Spleen (tissue), 11 donors: ENCODE data around the gene CA5A. TPM values are rescaled to one million over a fixed set of nuclear protein-coding genes. Genes with fewer than 3 reads are reported as not detected.

Experiments used
- DNase-seq: peaks from one replicate; pipeline ENCODE4 v3.0.0-alpha.2; 2020
- H3K27ac ChIP-seq, 8 donors: fragments of 200-600 bp; sonication (generic) in 7 of 8; 1 replicate in 4 of 8; 2 replicates in 4 of 8; pipeline versions ENCODE4 v1.5.0 to v1.8.0; 2016 to 2021; ENCODE audit warnings: inconsistent platforms in 4 of 8, mild to moderate bottlenecking in 4 of 8, moderate library complexity in 1 of 8
- H3K27me3 ChIP-seq, 7 donors: fragments of 200-600 bp; sonication (generic) in 6 of 7; replicated peaks in 1 of 7; 1 replicate in 4 of 7; 2 replicates in 3 of 7; pipeline versions ENCODE4 v1.5.0 to v1.8.0; 2016 to 2021; ENCODE audit warnings: inconsistent platforms in 3 of 7, mild to moderate bottlenecking in 1 of 7
- H3K36me3 ChIP-seq, 6 donors: fragments of 200-600 bp; sonication (generic) in 5 of 6; 1 replicate in 4 of 6; 2 replicates in 2 of 6; pipeline versions ENCODE4 v1.5.0 to v1.8.0; 2016 to 2021; ENCODE audit warnings: inconsistent platforms in 2 of 6
- H3K4me1 ChIP-seq, 6 donors: fragments of 200-600 bp; sonication (generic) in 5 of 6; 1 replicate in 3 of 6; 2 replicates in 3 of 6; pipeline versions ENCODE4 v1.5.0 to v1.8.0; 2016 to 2021; ENCODE audit warnings: inconsistent platforms in 3 of 6
- H3K4me3 ChIP-seq, 8 donors: fragments of 200-600 bp; sonication (generic) in 7 of 8; 1 replicate in 4 of 8; 2 replicates in 4 of 8; pipeline versions ENCODE4 v1.5.0 to v1.8.0; 2016 to 2021; ENCODE audit warnings: inconsistent platforms in 4 of 8, mild to moderate bottlenecking in 4 of 8, moderate library complexity in 2 of 8
- H3K9me3 ChIP-seq, 8 donors: fragments of 200-600 bp; sonication (generic) in 7 of 8; 1 replicate in 4 of 8; 2 replicates in 4 of 8; pipeline versions ENCODE4 v1.5.0 to v1.8.0; 2016 to 2021; ENCODE audit warnings: inconsistent platforms in 4 of 8
- POLR2A ChIP-seq, 3 donors: fragments of 450-650 bp; IDR thresholded peaks; one replicate each; pipeline ENCODE4 v1.5.1; 2017; ENCODE audit warnings: antibody characterized with exemption in 3 of 3, mild to moderate bottlenecking in 1 of 3
- POLR2AphosphoS5 ChIP-seq, 3 donors: sonication (generic); formaldehyde crosslinking; IDR thresholded peaks; one replicate each; pipeline ENCODE4 v1.5.1; 2017; ENCODE audit warnings: antibody characterized with exemption in 3 of 3
- WGBS, 5 donors: extraction: QIAGEN DNeasy Blood & Tissue Kit in 3 of 5; methylation state at CpG; one replicate each; pipeline versions ENCODE4 v1.1.5 to v1.1.7; 2013 to 2018; 5-methylcytosine and 5-hydroxymethylcytosine counted together
- intact Hi-C: fragments of 100-400 bp; cut with DNase I; formaldehyde crosslinking; loops from one replicate; pipeline ENCODE4 v1.15.0; 2023; ENCODE audit warnings: low total_unique reads
- polyA plus RNA-seq, 3 donors: library from polyadenylated mRNA; stranded (reverse); fragments of 200-250 nt; gene quantifications; one replicate each; pipeline ENCODE4 v1.2.1, GENCODE V29; 2013
- total RNA-seq, 7 donors: library from RNA; depleted of rRNA in 3 of 7; stranded (reverse); fragments of >200 nt in 3 of 7; fragmentation: NEBNext Ultra II Directional in 4 of 7; extraction: Animal tissue kit (Norgen Biotek cat#: 25700) in 4 of 7; gene quantifications; one replicate each; pipeline versions ENCODE4 v1.1.0 to v1.2.1, GENCODE V29; 2016 to 2021
- TF ChIP-seq, protein P1 (sequence below), 11 experiments: fragments of 200-600 bp in 7 of 11; fragments of 450-650 bp in 4 of 11; sonication (generic) in 4 of 11; IDR thresholded peaks in 8 of 11; conservative IDR thresholded peaks in 3 of 11; 1 replicate in 7 of 11; 2 replicates in 4 of 11; pipeline versions ENCODE4 v1.4.0 to v1.8.0; 2016 to 2021; ENCODE audit warnings: antibody characterized with exemption in 11 of 11, inconsistent platforms in 4 of 11, mild to moderate bottlenecking in 1 of 11
- donor health status: healthy with polysubstance abuse.
- donor health status: DM: no; HTN: no; CAD: no; lungs with moderate emphysema.
- donor health status: DM: no; HTN: no; CAD: no.
- donor health status: Bipolar disorder and iron deficiency.
- donor health status: healthy.
- donor health status: DM: no; HTN: no; CAD: no.
- donor health status: DM: yes; HTN: yes; CAD: no.

Gene CA5A
- total and polyA plus RNA-seq, 10 donors = not detected

DNA sequence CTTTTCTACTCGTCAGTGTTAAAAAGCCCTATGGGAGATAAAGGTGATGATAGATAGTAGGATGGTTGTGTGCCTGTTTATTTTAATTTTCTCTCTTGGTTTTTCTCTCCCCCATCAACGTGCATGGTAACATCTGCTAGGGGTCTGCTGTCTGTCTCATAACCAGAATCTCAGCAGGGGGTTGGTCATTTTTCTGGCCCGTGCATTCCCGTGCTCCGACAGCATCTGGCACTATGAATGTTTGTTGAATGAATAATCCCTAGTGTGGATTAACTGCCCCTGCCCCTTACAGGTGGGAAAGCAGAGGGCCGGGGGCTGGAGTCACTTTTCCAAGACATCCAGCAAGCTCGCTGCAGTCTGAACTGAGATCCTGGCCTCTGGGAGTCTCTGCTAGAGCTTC is 6.3 kb downstream of the CA5A start:
- H3K27me3 ChIP-seq = peaks cover 0 to 23% (median 0%) of the 10 kb centered on the region in 7 donors
- H3K9me3 ChIP-seq = no peaks in the 10 kb centered on the region
- no peaks in the 10 kb centered on the region for H3K36me3 ChIP-seq
- no peak overlapping the region for H3K27ac ChIP-seq
- TF ChIP-seq POLR2AphosphoS5 (IDR thresholded peaks at IDR 0.05) (no peak), POLR2A (IDR thresholded peaks at IDR 0.05) (no peak)
- DNase-seq = no peak
- intact Hi-C loops = no loop called here
- WGBS, 5 donors = 80 to 90% (median 84%) methylated on average over 7 of the region's 7 CpGs
- peaks cover 9 to 28% (median 22%) of the 10 kb centered on the region in 6 donors for H3K4me1 ChIP-seq
- no peak overlapping the region for H3K4me3 ChIP-seq

DNA sequence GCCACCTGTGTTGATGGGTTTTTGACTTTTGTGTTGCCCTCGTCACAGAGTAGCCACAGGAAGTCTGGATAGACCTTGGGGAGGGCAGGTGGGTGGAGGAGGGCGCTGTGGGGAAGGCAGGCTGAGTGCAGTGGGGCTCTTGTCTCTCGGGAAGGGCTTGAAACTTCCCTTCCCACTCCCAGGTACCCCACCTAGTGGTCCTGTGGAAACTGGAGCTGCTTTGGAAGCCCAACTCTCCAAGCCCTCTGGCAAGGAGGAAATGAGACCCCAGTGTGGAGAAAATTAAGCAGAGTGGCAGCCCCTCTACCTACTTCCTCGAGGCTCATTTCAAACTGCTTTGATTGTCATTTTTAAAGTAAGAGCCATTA is 9.2 kb downstream of the CA5A start:
- Histone ChIP-seq H3K27ac (no peak overlapping the region), H3K36me3 (no peaks in the 10 kb centered on the region), H3K4me3 (no peak overlapping the region), H3K9me3 (no peaks in the 10 kb centered on the region), H3K27me3 (peaks cover 0 to 23% (median 0%) of the 10 kb centered on the region in 7 donors), H3K4me1 (peaks cover 9 to 49% (median 29%) of the 10 kb centered on the region in 6 donors)
- no peak for TF ChIP-seq POLR2A (IDR thresholded peaks at IDR 0.05)
- TF ChIP-seq, protein P1, sequence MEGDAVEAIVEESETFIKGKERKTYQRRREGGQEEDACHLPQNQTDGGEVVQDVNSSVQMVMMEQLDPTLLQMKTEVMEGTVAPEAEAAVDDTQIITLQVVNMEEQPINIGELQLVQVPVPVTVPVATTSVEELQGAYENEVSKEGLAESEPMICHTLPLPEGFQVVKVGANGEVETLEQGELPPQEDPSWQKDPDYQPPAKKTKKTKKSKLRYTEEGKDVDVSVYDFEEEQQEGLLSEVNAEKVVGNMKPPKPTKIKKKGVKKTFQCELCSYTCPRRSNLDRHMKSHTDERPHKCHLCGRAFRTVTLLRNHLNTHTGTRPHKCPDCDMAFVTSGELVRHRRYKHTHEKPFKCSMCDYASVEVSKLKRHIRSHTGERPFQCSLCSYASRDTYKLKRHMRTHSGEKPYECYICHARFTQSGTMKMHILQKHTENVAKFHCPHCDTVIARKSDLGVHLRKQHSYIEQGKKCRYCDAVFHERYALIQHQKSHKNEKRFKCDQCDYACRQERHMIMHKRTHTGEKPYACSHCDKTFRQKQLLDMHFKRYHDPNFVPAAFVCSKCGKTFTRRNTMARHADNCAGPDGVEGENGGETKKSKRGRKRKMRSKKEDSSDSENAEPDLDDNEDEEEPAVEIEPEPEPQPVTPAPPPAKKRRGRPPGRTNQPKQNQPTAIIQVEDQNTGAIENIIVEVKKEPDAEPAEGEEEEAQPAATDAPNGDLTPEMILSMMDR (IDR thresholded peaks at IDR 0.05 in 8 of 11, conservative IDR thresholded peaks at IDR 0.05 in 3 of 11) = no peak
- TF ChIP-seq POLR2AphosphoS5 (IDR thresholded peaks at IDR 0.05) = no peak
- DNase-seq = no peak
- intact Hi-C loops = no loop called here
- 20 to 54% (median 35%) methylated on average over 3 to 4 of the region's 4 CpGs for WGBS, 5 donors

DNA sequence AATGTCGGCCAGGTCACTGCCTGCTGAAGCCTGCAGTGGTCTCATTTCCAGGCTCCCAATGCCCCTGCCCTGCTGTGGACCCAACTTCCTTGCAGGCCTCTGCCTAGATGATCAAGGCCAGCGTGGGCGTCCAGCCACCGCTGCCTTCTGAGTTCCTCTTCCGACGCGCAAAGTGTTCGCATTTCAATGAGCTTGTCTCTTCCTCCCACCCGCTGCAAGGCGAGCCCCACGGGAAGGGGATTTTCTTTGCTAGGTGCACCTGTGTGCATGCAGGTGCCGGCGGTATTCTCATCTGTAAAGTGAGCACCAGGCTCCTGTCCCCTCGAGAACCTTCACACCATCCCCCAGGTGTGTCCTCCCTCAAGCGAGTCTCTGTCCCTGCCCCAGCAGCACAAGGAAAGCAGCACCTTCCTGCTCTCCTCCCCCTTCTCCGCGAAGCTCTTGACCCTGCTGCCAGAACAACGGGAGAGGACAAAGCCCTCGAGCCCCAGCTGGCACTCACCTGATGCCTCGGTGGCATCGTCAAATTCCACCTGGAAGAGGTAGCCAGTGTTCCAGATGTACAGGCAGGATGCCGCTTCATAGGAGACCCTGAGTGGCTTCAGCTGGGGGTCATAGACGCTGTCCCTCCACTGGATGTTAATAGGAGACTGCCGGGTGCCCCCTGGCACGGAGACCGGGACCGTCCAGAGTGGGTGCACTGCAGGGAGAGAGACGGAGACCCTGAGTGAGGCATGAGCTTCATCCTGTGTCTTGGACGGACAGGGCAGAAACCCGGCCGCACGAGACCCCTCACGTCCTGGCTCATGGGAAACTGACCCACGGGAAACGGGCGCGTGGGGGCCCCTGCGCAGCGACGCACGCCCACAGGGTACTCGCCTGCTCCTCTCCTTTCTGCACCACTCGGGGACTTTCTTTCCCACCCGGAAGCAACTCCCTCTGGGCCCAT is 9.8 kb downstream of the CA5A start:
- DNase-seq = peak; percentile 84
- intact Hi-C loops = no loop called here
- WGBS, 5 donors = 47 to 59% (median 49%) methylated on average over 38 to 44 of the region's 44 CpGs

DNA sequence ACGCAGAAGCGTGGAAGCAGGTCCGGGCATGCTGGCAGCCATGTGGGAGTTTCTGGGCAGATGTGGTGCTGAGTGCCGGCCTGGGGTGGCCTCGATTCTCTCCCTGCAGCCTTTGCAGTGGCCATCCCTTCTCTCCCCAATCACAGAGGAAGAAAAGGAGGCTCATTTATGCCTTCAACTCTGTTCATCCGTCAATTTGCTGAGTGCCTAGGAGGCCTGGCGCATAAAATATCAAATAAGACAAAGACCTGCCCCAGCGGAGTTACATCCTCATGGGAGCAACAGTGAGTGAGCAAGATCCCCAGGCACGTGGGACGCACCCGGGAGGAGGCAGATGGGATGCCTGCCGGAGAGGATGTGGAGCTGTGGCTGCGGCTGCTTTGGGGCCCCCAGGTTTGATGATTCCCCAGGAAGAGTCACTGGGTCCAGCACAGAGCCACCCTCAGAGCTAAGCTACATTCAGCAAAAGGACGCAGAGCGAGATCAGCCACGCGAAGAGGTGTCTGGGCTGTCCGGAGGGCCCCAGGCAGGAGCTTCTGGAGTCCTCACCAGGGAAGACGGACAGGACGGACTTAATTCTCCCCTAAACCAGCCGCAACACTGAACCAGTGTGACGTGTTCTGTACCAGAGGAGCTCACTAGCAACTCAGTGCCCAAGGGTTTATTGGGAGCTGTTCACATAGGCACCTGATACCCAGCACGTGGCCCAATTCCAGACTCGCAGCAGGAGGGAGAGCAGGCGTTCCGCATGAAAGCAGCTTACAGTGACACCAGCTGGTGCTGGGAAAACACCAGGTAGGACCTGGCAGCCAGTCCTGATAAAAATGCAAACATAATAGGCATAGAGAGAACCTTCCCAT is 11.3 kb downstream of the CA5A start:
- no peak overlapping the region for H3K4me3 ChIP-seq
- peaks cover 0 to 19% (median 0%) of the 10 kb centered on the region in 7 donors for H3K27me3 ChIP-seq
- no peak for DNase-seq
- TF ChIP-seq, protein P1 (IDR thresholded peaks at IDR 0.05 in 8 of 11, conservative IDR thresholded peaks at IDR 0.05 in 3 of 11) = no peak
- TF ChIP-seq POLR2AphosphoS5 (IDR thresholded peaks at IDR 0.05) (no peak), POLR2A (IDR thresholded peaks at IDR 0.05) (no peak)
- H3K36me3 ChIP-seq = no peaks in the 10 kb centered on the region
- H3K9me3 ChIP-seq = no peaks in the 10 kb centered on the region
- H3K27ac ChIP-seq = peak overlapping the region in 2 of 8 donors; percentile 22 to 24
- peaks cover 9 to 50% (median 29%) of the 10 kb centered on the region in 6 donors for H3K4me1 ChIP-seq
- WGBS, 5 donors = 79 to 86% (median 85%) methylated on average over 24 to 26 of the region's 26 CpGs
- intact Hi-C loops = no loop called here

More for the DNA sequence above, 9.8 kb downstream of the CA5A start:
- Histone ChIP-seq H3K4me3 (no peak overlapping the region), H3K27ac (peak overlapping the region in 3 of 8 donors; percentile 13 to 42 (median 34)), H3K9me3 (no peaks in the 10 kb centered on the region), H3K36me3 (no peaks in the 10 kb centered on the region), H3K27me3 (peaks cover 0 to 23% (median 0%) of the 10 kb centered on the region in 7 donors), H3K4me1 (peaks cover 9 to 50% (median 29%) of the 10 kb centered on the region in 6 donors)
- TF ChIP-seq POLR2AphosphoS5 (IDR thresholded peaks at IDR 0.05) = peak; percentile 49 to 81 (median 69)
- no peak for TF ChIP-seq POLR2A (IDR thresholded peaks at IDR 0.05)
- TF ChIP-seq, protein P1 (IDR thresholded peaks at IDR 0.05 in 8 of 11, conservative IDR thresholded peaks at IDR 0.05 in 3 of 11) = no peak
